Activated gamma-delta T cell treated with anti-CD3 and anti-CD28 coated beads, Interleukin-2, amount 50 U/mL, for 16 hours (primary cell): ENCODE data around the gene ABL1.
"Not testable (repeated sequence)": the region's sequence is repeated elsewhere in the genome, so short reads cannot be mapped to it uniquely, and the experiment has no call there.

Experiments used
- DNase-seq: peaks from one replicate; pipeline ENCODE4 v3.0.0-alpha.2; 2020; ENCODE audit warnings: low read depth

Gene ABL1

DNA sequence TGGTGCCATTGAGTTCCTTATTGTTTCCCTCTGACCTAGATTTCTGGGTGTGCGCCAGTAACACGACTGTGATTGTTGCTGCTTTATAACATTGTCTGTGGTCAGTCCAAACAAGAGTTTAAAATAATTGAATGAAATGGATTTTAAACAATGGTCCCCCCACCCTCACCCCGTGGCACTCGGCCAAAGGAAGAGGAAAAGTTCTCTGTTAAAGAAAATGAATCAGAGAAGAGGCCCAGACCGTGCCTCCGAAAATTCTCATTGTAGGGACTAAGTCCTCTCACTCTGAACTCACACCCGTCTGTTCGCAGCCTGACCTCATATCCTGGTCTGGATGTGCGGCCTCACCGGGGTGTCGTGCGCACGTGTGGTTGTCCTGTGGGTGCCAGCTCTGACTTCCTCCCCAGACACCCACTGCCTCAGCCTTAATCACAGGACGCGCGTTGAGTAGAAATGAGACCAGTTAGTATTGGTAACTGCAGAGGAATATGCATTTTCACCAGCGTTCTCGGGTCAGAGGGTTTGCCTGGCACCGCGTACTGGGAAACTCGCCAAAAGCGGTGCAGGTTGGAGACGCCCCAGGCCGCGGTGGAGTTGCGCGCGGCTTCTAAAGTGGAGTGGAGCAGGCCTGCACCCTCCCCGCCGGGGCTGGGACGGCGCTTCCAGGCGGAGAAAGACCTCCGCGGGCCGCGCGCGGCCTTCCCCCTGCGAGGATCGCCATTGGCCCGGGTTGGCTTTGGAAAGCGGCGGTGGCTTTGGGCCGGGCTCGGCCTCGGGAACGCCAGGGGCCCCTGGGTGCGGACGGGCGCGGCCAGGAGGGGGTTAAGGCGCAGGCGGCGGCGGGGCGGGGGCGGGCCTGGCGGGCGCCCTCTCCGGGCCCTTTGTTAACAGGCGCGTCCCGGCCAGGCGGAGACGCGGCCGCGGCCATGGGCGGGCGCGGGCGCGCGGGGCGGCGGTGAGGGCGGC is at the start of gene ABL1:
TSS of gene ABL1 (plus strand) at position 884 of the 966 bp plus-strand sequence. CDS start 193 bp downstream, outside the sequence.
- peak; percentile 49 for DNase-seq

DNA sequence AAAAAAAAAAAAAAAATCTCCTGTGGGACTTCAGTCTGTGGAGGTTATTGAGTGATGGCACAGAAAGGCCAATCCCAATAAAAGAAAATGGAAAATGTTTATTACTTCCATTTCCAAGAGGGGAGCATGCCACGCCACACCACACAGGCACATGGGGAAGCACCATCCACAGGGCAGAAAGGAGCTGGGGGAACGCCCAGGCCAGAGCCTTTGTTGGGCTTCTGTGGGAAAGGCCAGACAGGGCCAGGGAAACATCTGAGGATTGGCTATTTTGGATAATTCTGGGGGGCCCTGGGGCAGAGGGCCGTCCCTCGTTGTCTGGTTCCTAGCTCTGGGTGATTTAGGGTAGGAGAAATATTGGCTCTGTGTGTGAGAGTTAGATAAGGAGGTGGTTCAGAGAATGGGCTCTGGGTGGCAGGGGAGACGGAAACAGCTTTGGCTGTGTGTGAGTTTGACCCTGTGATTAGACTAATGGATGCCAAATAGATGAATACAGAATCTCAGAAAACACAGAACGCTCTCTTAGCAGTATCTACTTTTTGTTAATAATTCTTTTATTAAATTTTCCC is 49.0 kb upstream of the ABL1 start:
- DNase-seq = no peak

DNA sequence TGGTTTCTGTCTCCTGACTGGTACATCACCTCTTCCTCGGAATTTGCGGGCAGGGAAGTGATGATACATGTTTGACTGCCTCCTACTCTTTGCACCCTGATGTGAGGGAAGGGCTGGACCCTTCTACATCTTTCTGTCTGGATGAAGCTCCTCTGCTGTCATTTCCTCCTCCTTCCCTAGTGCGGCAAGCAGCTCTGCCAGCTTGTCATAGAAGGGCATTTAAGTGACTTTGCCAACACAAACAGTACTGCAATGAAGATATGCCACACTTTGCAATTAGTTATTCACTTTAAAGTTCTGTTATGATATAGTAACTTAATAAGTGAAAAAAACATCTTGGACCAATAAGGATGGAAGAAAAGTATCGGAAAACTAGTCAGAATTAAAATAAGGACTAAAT is 48.5 kb upstream of the ABL1 start:
- no peak for DNase-seq

DNA sequence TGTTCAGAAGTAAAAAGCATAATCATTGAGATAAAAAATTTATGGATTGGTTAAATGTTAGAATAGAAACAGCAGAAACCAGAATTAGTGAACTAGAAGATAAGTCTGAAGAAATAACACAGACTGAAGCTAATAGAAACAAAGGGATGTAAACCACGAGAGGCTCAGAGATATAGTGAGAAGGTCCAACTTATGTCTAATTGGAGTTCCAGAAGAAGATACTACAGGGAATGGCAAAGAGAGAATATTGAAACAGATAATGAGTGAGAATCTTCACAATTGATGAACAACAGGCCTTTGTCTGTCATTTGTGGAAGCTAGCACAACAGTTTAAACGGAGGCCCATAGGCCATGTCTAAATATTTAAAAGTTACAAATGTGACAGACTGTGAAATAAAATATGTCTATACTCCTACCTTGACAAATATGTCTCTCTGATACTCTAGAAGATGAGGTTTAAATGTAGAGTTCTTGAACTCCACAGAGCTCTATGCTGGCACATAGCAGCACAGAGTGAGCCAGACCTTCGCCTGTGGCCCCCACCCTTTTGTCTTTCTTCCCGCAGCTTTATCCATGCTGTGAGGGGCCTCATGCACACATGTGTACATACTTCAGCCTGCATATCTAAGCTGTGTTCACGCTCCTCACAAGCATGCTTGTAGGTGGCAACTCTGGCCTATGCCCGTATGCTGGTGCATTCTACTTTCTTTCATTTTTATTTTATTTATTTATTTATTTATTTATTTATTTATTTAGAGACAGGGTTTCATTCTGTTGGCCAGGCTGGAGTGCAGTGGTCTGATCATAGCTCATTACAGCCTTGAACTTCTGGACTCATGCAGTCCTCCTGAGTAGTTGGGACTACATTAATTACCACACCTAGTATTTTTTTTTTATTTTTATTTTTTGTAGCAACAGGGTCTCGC is 45.0 kb upstream of the ABL1 start:
- no peak for DNase-seq

DNA sequence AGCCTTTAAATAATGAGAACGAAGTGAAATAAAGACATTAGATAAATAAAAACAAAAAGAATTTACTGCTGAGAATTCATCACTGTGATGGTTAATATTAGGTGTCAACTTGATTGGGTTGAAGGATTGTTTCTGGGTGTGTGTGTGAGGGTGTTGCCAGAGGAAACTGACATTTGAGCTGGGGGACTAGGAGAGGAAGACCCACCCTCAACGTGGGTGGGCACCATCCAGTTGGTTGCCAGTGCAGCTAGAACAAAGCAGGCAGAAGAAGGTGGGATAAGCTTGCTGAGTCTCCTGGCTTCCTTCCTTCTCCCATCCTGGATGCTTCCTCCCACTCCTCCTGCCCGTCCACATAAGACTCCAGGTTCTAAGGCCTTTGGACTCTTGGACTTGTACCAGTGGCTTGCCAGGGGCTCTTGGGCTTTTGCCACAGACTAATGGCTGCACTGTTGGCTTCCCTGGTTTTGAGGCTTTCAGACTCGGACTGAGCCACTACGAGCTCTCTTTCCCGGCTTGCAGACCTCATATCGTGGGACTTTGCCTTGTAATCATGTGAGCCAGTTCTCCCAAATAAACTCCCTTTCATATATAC is 43.7 kb upstream of the ABL1 start:
- DNase-seq = no peak

DNA sequence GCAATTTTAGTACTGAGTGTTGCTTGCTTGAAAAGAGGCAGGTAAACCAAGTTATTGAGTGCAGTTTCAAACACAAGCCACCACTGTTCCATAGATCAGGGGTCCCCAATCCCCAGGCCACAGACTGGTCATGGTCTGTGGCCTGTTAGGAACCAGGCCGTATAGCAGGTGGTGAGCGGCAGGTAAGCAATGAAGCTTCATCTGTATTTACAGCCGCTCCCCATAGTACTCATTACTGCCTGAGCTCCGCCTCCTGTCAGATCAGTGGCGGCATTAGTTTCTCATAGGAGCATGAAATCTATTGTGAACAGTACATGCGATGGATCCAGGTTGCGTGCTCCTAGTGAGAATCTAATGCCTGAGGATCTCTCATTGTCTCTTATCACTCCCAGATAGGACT is 41.5 kb upstream of the ABL1 start:
- DNase-seq = no peak

DNA sequence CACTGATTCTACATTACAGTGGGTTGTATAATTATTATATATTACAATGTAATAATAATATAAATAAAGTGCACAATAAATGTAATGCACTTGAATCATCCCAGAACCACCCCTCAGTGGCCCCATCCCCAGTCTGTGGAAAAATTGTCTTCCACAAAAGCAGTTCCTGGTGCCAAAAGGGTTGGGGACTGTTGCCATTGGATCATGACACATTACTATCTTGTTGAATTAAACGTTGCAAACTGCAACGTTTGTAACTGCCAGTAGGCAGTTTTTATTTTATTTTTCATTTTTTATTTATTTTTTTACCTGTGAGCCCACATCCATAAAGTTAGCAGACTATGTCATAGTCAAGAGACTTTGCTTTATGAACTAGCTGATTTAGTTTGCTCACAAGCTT is 41.0 kb upstream of the ABL1 start:
- DNase-seq = not testable (repeated sequence)

DNA sequence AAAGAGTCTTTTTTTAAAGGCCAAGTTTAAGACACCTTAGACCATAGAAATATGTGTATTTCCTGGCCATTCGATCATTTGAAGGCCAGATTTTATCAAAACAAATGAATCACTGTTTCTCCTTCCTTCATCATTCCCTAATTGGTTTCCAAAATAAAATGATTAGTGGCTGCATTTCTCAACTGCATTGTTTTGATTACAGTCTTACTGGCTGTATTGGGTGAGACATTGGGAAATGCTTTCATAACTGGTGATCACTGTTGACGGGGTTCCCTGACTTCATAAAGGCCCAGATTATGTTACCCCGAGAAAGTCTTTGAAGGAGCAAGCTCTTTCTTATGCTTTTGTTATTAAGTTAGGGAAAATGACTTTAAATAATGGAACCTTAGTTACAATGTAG is 40.6 kb upstream of the ABL1 start:
- not testable (repeated sequence) for DNase-seq

DNA sequence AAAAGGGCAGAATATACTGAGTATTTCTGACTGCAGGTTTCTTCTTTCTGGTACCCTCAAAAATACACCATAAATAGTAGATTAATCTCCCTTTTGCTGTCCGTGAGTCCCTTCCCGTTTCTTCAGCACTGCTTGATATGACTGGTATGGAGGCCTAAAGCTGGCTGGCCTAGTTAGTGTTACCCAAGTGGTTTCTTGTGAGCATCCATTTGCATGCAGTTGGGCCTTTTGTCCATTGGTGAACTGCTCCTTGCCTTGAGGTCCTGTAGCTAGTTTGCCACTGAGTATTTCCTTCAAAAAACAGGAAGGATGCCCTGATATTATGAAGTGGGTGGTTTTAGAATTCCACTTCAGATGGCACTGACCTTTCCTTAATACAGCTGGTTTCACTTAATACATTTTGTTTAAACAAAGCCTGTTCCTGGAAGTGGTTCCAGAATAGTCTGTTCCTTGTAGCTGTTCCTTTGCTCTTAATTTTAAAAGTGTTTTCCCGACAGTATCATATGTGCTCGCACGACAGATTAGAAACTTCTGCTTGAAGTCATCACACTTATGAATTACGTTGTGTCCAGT is 40.0 kb upstream of the ABL1 start:
- no peak for DNase-seq

DNA sequence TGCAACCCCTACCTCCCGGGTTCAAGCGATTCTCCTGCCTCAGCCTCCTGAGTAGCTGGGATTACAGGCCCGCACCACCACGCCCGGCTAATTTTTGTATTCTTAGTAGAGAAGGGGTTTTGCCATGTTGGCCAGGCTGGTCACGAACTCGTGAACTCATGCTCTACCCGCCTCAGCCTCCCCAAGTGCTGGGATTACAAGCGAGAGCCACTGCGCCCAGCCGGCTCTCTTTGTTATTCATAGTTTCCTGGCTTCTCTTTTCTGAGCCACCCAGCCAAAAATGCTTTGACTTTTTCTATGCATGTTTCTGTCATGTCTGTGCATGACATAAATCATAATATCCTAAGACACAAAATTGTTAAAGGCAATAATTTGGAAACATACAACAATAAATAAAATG is 31.9 kb upstream of the ABL1 start:
- DNase-seq = not testable (repeated sequence)

DNA sequence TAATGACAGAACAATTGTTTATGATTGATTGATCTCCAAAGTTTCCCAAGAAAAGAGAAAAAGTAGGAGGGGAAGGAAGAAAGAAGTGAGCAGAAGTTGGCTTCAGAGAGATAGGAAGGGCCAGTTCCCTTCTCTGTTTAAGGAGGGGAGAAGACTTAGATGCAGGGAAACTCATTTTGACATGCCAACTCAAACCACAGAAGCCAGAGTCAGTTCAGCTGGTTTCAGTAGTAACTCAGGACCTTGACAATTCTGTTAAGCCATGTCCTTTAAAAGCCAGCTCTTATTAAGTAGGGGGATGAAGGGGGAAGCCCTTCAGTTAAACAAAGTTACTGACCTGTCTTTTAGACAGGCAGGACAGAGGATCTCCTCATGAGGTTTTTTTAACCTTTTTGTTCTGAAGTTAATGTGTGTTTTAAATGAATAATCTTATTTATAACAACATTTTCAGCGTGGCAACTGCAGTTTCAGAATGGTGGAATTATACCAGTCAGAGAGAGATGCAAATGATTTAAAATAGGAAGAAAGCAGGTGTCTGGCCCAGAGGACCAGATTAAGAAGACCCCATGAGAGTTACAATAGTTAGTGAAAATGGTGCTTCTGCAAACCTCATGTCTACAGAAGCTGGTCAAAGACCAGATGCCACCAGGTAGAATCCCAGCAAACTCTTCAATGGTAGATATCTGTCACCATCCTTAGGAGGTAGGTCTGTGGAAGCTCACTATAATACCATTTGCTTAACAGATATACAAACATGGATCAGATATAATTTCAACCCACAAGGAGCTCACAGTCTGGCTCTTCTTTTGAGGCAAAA is 29.3 kb upstream of the ABL1 start:
- DNase-seq = no peak

DNA sequence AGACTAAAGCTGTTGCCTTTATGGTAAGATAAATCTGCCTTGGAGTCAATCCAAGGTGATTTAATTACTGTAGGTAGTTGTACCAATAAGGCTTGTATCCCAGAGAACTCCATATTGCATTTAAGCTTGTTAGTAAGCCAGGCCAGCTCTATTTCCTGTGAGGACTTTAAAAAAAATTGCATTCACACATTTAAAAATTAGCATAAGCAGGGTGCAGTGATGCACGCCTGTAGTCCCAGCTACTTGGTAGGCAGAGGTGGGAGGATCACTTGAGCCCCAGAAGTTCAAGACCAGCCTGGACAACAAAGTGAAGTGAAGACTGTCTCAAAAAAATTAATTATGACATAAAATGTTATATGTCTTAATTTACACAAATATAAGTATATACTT is 28.7 kb upstream of the ABL1 start:
- DNase-seq = no peak

DNA sequence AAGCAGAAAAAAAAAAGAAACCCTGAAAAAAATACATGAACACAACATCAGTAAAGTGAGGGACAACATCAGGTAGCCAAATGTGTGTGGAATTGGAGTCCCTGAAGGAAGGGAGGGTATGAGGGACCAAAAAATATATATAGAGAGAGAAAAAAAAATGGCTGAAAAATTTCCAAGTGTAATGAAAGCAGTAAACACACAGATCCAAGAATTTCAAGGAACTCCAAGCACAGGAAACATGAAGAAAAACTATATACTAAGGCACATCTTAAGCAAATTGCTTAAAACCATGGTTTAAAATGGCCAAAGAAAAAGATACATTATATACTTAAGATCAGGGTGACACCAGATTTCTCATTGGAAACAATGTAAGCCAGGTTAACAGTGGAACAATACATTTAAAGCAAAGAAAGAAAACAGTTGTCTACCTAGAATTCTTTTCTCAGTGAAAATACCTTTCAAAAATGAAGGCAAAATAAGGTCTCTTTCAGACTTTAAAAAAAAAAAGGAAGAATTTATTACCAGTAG is 24.4 kb upstream of the ABL1 start:
- DNase-seq = no peak

DNA sequence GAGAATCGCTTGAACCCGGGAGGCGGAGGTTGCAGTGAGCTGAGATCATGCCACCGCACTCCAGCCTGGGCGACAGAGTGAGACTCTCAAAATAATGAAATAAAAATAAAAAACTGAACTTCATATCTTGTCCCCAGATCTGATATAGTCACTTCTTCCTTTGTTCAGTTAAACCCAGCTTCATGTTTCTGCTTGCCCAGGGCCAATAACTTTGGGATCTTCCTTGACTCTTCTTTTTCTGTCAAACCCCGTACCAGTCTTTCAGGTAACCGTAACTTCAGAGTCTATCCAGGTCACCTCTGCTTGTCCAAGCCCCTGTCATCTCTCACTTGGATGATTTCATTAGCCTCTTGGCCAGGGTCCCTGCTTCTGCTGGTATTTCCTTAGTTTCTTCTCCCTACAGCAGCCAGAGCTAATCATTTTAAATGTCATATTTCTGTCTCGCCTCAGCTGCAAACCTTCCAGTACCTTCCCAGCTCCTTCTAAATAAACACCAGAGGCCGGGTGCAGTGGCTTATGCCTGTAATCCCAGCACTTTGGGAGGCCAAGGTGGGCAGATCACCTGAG is 19.7 kb upstream of the ABL1 start:
- DNase-seq = no peak

DNA sequence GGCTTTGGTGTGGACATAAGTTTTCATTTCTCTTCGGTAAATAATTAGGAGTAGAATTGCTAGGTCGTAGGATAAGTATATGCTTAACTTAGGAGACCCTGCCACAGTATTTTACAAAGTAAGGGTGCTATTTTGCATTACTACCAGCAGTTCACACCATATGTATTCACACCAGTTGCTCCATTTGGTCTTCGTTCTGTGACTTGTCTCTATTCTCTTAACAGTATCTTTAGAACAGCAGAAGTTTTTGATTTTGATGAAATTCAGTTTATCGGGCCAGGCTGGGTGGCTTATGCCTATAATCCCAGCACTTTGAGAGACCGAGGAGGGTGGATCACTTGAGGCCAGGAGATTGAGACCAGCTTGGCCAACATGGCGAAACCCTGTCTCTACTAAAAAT is 17.1 kb upstream of the ABL1 start:
- DNase-seq = no peak

DNA sequence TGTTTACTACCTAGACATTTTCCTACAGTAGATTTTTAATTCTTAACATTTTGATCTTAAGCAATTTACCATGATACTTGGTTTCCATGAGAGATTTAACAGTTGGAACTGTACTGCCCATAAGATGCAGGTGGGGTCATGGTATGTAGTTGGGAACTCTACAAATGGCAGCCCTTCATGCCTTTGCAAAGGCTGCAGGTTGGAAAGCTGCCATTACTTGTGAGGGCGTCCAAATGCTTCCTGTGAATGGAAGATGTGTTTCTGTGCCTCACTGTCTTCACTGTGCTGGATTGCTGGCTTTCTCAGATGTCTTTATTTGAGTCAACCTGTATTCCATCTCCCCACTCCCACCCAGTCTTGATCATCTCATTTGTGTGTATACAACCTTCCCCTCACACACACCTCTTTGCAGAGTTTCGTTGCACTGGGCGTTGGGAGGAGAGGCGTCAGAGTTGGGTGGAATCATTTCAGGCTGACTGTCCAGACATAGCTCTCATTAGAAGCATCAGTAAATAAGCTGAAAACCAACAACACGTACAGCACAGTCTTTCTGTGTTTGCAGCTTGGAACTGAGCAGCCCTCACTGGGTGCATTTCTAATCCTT is 14.8 kb upstream of the ABL1 start:
- DNase-seq = no peak

DNA sequence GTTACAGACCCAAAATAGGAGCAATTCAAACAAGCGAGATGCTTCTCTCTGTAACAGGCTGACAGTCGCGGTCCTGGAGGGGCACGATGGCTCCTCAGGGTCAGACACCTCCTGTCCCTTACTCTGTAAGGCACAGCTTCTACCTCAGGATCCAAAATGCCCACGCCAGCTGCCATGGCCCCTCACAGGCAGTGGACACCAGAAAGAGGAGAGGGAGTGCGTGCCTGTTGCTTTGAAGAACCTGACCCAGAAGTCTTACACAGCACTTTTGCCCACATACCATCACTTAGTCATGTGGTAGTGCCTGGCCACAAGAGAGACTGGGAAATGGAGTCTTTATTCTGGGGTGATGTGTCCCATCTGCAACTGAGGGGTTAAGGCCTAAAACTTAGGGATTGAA is 11.6 kb upstream of the ABL1 start:
- no peak for DNase-seq

DNA sequence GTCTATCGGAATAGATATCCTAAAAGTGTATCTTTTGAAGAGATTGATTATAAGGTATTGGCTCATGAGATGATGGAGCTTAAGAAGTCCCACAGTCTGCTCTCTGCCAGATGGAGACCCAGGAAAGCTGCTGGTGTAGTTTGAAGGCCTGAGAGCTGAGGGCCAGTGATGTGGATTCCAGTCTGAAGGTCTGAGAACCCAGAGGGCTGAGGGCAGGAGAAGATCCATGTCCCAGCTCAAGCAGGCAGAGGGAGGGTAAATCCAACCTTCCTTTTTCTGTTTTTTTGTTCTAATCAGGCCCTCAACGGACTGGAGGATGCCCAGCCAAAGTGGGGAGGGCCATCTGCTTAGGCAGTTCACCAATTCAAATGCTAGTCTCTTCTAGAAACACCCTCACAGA is 11.0 kb upstream of the ABL1 start:
- no peak for DNase-seq

DNA sequence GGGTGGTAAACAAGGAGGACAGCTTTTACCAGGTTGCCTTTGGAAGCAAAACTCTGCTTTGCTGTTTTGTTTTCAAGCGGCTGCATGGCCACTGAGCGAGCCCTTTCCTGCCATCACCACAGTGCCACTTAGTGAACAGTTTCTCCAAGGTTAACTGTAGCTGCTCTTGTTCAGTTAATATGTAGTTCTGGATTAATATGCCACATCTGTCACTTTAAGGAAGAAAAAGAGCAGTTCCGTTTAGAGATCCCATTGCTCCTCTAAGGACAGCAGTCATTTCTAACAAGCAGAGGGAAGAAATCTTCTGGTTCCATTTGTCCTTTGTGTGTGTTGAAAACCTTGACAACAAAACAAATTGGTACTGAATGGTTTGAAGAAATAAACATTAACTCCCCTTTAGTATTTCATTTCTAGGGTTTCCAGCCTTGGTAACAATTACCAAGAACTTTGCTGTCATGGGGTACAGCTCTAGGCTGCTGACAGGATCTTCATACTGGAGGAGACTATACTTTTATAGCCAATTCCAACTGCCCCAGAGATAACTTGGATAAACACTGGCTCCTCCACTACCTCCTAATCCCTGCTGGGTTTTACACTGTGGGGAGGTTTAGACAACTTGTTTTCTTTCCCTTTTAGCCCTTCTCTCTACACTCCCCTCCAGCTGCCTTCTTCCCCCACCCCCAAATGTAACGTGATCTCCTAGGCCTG is 10.3 kb upstream of the ABL1 start:
- DNase-seq = no peak
